Lung microvascular endothelial cell (primary cell): ENCODE results near the gene CFAP119. TPM values are rescaled to one million over a fixed set of nuclear protein-coding genes. Genes with fewer than 3 reads are reported as not detected.

Source experiments
- DNase-seq, 2 donors: peaks; one replicate each; pipeline versions ENCODE4 v3.0.0 to v3.0.0-alpha.2; 2010; ENCODE audit warnings: low read depth in 2 of 2
- total RNA-seq: library from RNA; depleted of rRNA; stranded (reverse); fragments of >200 nt; gene quantifications from 2 replicates; pipeline ENCODE4 v1.2.1, GENCODE V29; 2014

CFAP119 gene
- total RNA-seq, 1 donor from 2014 or later: 0.40 TPM

GRCh38 chr16:30711712-30712111 lies 50.1 kb downstream of the CFAP119 start:
- DNase-seq: no peak

GRCh38 chr16:30710971-30711370 lies 50.9 kb downstream of the CFAP119 start:
- no peak for DNase-seq

Other genes starting within 250 kb of the CFAP119 start
- gene ZNF768, start 235.5 kb downstream of the CFAP119 start, total RNA-seq: 11.3 and 17.9 TPM in 2 replicates
- gene ZNF747, start 227.2 kb downstream of the CFAP119 start, total RNA-seq: 4.8 and 7.7 TPM in 2 replicates
- 2.0 and 3.2 TPM in 2 replicates for gene ZNF764, start 203.7 kb downstream of the CFAP119 start, total RNA-seq
- gene ZNF688, start 190.3 kb downstream of the CFAP119 start, total RNA-seq: 5.0 and 5.4 TPM in 2 replicates
- 5.4 and 9.9 TPM in 2 replicates for gene ZNF785, start 176.4 kb downstream of the CFAP119 start, total RNA-seq
- 3.1 and 4.0 TPM in 2 replicates for gene ZNF689, start 151.7 kb downstream of the CFAP119 start, total RNA-seq
- 4.1 and 4.4 TPM in 2 replicates for gene PRR14, start 111.1 kb downstream of the CFAP119 start, total RNA-seq
- gene FBRS, start 103.6 kb downstream of the CFAP119 start, total RNA-seq: 7.8 and 13.3 TPM in 2 replicates
- 16.6 and 24.8 TPM in 2 replicates for gene SRCAP, start 62.9 kb downstream of the CFAP119 start, total RNA-seq
- gene PHKG2, start 13.6 kb downstream of the CFAP119 start, total RNA-seq: 8.9 and 10.7 TPM in 2 replicates
- 32.7 and 42.5 TPM in 2 replicates for gene RNF40, start 260 bp upstream of the CFAP119 start, total RNA-seq
- 3.9 and 5.2 TPM in 2 replicates for gene ZNF629, start 25.1 kb upstream of the CFAP119 start, total RNA-seq
- 39.7 and 72.0 TPM in 2 replicates for gene BCL7C, start 132.0 kb upstream of the CFAP119 start, total RNA-seq
- 0.22 and 0.40 TPM in 2 replicates for gene CTF1, start 134.6 kb upstream of the CFAP119 start, total RNA-seq
- 14.3 and 15.7 TPM in 2 replicates for gene FBXL19, start 161.5 kb upstream of the CFAP119 start, total RNA-seq
- 22.9 and 24.8 TPM in 2 replicates for gene ORAI3, start 187.0 kb upstream of the CFAP119 start, total RNA-seq
- gene SETD1A, start 195.7 kb upstream of the CFAP119 start, total RNA-seq: 1.7 and 2.2 TPM in 2 replicates
- 13.3 and 26.0 TPM in 2 replicates for gene HSD3B7, start 223.1 kb upstream of the CFAP119 start, total RNA-seq
- under 0.01 and 0.40 TPM in 2 replicates for gene STX1B, start 248.6 kb upstream of the CFAP119 start, total RNA-seq